ENCODE data around the gene CCSER2.
"Not testable (repeated sequence)": the region's sequence is repeated elsewhere in the genome, so short reads cannot be mapped to it uniquely, and the experiment has no call there.

Gene CCSER2

GRCh38 chr10:84302223-84302622 is 26.2 kb upstream of the CCSER2 start:
- Histone ChIP-seq H3K9me3 (ENCODE audit: control insufficient read depth, insufficient read depth, low read length) (no peaks in the 10 kb centered on the region), H3K36me3 (ENCODE audit: insufficient read depth, low read length) (no peaks in the 10 kb centered on the region)

GRCh38 chr10:84306751-84307384 is 21.5 kb upstream of the CCSER2 start:
- Histone ChIP-seq H3K9ac (ENCODE audit: low read depth, low read length) (no peak overlapping the region), H3K36me3 (ENCODE audit: insufficient read depth, low read length) (no peaks in the 10 kb centered on the region), H3K9me3 (ENCODE audit: control insufficient read depth, insufficient read depth, low read length) (no peaks in the 10 kb centered on the region), H3K4me1 (ENCODE audit: insufficient read depth, low read length) (peaks cover 23% of the 10 kb centered on the region)

More at GRCh38 chr10:84302223-84302622, 26.2 kb upstream of the CCSER2 start:
- H3K9ac ChIP-seq (ENCODE audit: low read depth, low read length), result no peak overlapping the region
- H3K4me1 ChIP-seq (ENCODE audit: insufficient read depth, low read length), result peaks cover 6% of the 10 kb centered on the region

GRCh38 chr10:84308021-84308420 is 20.4 kb upstream of the CCSER2 start:
- Histone ChIP-seq H3K4me1 (ENCODE audit: insufficient read depth, low read length) (peaks cover 17% of the 10 kb centered on the region), H3K9ac (ENCODE audit: low read depth, low read length) (no peak overlapping the region), H3K36me3 (ENCODE audit: insufficient read depth, low read length) (no peaks in the 10 kb centered on the region), H3K9me3 (ENCODE audit: control insufficient read depth, insufficient read depth, low read length) (no peaks in the 10 kb centered on the region)

- H3K36me3 ChIP-seq (ENCODE audit: insufficient read depth, low read length), result no peaks in the 10 kb centered on the region
- no peak overlapping the region for H3K9ac ChIP-seq (ENCODE audit: low read depth, low read length)
- peaks cover 17% of the 10 kb centered on the region for H3K4me1 ChIP-seq (ENCODE audit: insufficient read depth, low read length)
- no peaks in the 10 kb centered on the region for H3K9me3 ChIP-seq (ENCODE audit: control insufficient read depth, insufficient read depth, low read length)
Observed at GRCh38 chr10:84308481-84309304, 19.7 kb upstream of the CCSER2 start.

- H3K36me3 ChIP-seq (ENCODE audit: insufficient read depth, low read length), result no peaks in the 10 kb centered on the region
- H3K9ac ChIP-seq (ENCODE audit: low read depth, low read length), result no peak overlapping the region
- H3K9me3 ChIP-seq (ENCODE audit: control insufficient read depth, insufficient read depth, low read length), result no peaks in the 10 kb centered on the region
- peaks cover 27% of the 10 kb centered on the region for H3K4me1 ChIP-seq (ENCODE audit: insufficient read depth, low read length)
Observed at GRCh38 chr10:84310470-84310869, 17.9 kb upstream of the CCSER2 start.

- no peaks in the 10 kb centered on the region for H3K9me3 ChIP-seq (ENCODE audit: control insufficient read depth, insufficient read depth, low read length)
- no peaks in the 10 kb centered on the region for H3K36me3 ChIP-seq (ENCODE audit: insufficient read depth, low read length)
- H3K4me1 ChIP-seq (ENCODE audit: insufficient read depth, low read length), result peaks cover 27% of the 10 kb centered on the region
- no peak overlapping the region for H3K9ac ChIP-seq (ENCODE audit: low read depth, low read length)
Observed at GRCh38 chr10:84311576-84311975, 16.8 kb upstream of the CCSER2 start.

- peaks cover 27% of the 10 kb centered on the region for H3K4me1 ChIP-seq (ENCODE audit: insufficient read depth, low read length)
- no peaks in the 10 kb centered on the region for H3K36me3 ChIP-seq (ENCODE audit: insufficient read depth, low read length)
- H3K9ac ChIP-seq (ENCODE audit: low read depth, low read length), result no peak overlapping the region
- no peaks in the 10 kb centered on the region for H3K9me3 ChIP-seq (ENCODE audit: control insufficient read depth, insufficient read depth, low read length)
Observed at GRCh38 chr10:84312816-84313215, 15.6 kb upstream of the CCSER2 start.

GRCh38 chr10:84314275-84314674 is 14.1 kb upstream of the CCSER2 start:
- Histone ChIP-seq H3K4me1 (ENCODE audit: insufficient read depth, low read length) (peaks cover 18% of the 10 kb centered on the region), H3K9me3 (ENCODE audit: control insufficient read depth, insufficient read depth, low read length) (no peaks in the 10 kb centered on the region), H3K9ac (ENCODE audit: low read depth, low read length) (no peak overlapping the region), H3K36me3 (ENCODE audit: insufficient read depth, low read length) (no peaks in the 10 kb centered on the region)

GRCh38 chr10:84317174-84317573 is 11.2 kb upstream of the CCSER2 start:
- H3K36me3 ChIP-seq (ENCODE audit: insufficient read depth, low read length), result no peaks in the 10 kb centered on the region
- no peak overlapping the region for H3K9ac ChIP-seq (ENCODE audit: low read depth, low read length)
- peaks cover 10% of the 10 kb centered on the region for H3K4me1 ChIP-seq (ENCODE audit: insufficient read depth, low read length)
- no peaks in the 10 kb centered on the region for H3K9me3 ChIP-seq (ENCODE audit: control insufficient read depth, insufficient read depth, low read length)

GRCh38 chr10:84321902-84322301 is 6.5 kb upstream of the CCSER2 start:
- no peaks in the 10 kb centered on the region for H3K4me1 ChIP-seq (ENCODE audit: insufficient read depth, low read length)
- H3K9ac ChIP-seq (ENCODE audit: low read depth, low read length), result no peak overlapping the region
- H3K9me3 ChIP-seq (ENCODE audit: control insufficient read depth, insufficient read depth, low read length), result no peaks in the 10 kb centered on the region
- no peaks in the 10 kb centered on the region for H3K36me3 ChIP-seq (ENCODE audit: insufficient read depth, low read length)

- H3K9me3 ChIP-seq (ENCODE audit: control insufficient read depth, insufficient read depth, low read length); H3K4me1 ChIP-seq (ENCODE audit: insufficient read depth, low read length): not testable (repeated sequence)
Observed at GRCh38 chr10:84323566-84323965, 4.8 kb upstream of the CCSER2 start.

GRCh38 chr10:84326995-84327394 is 1.4 kb upstream of the CCSER2 start:
- not testable (repeated sequence) for H3K36me3 ChIP-seq (ENCODE audit: insufficient read depth, low read length); H3K9ac ChIP-seq (ENCODE audit: low read depth, low read length); H3K9me3 ChIP-seq (ENCODE audit: control insufficient read depth, insufficient read depth, low read length)
- peaks cover 17% of the 10 kb centered on the region for H3K4me1 ChIP-seq (ENCODE audit: insufficient read depth, low read length)

More at GRCh38 chr10:84323566-84323965, 4.8 kb upstream of the CCSER2 start:
- not testable (repeated sequence) for H3K9ac ChIP-seq (ENCODE audit: low read depth, low read length); H3K36me3 ChIP-seq (ENCODE audit: insufficient read depth, low read length)

- Histone ChIP-seq H3K36me3 (ENCODE audit: insufficient read depth, low read length) (no peaks in the 10 kb centered on the region), H3K9me3 (ENCODE audit: control insufficient read depth, insufficient read depth, low read length) (no peaks in the 10 kb centered on the region), H3K9ac (ENCODE audit: low read depth, low read length) (peak overlapping the region; percentile 82), H3K4me1 (ENCODE audit: insufficient read depth, low read length) (peaks cover 20% of the 10 kb centered on the region)
Observed at GRCh38 chr10:84329196-84329611, 815 bp downstream of the CCSER2 start.

GRCh38 chr10:84329986-84330651 is 1.7 kb downstream of the CCSER2 start:
- Histone ChIP-seq H3K36me3 (ENCODE audit: insufficient read depth, low read length) (no peaks in the 10 kb centered on the region), H3K9me3 (ENCODE audit: control insufficient read depth, insufficient read depth, low read length) (no peaks in the 10 kb centered on the region), H3K4me1 (ENCODE audit: insufficient read depth, low read length) (peaks cover 27% of the 10 kb centered on the region), H3K9ac (ENCODE audit: low read depth, low read length) (peak overlapping the region; percentile 82)
